Stimulated activated naive CD8-positive, alpha-beta T cell treated with anti-CD3 and anti-CD28 coated beads, Interleukin-15, Interleukin-2, amounts not matched to agents 100 ng/mL and 50 ng/mL, for 24 hours (primary cell): ENCODE data around the gene ALCAM.

ENCODE experiments used
- H3K27ac Mint-ChIP-seq: one replicate; pipeline ENCODE4 v1.8.0; 2021; ENCODE audit warnings: mild to moderate bottlenecking, mixed read lengths
- H3K27me3 Mint-ChIP-seq: one replicate; pipeline ENCODE4 v1.8.0; 2021; ENCODE audit warnings: mixed read lengths
- H3K36me3 Mint-ChIP-seq: one replicate; pipeline ENCODE4 v1.8.0; 2021; ENCODE audit warnings: low read depth, mixed read lengths
- H3K4me1 Mint-ChIP-seq: one replicate; pipeline ENCODE4 v1.8.0; 2021; ENCODE audit warnings: low read depth, mixed read lengths
- H3K4me3 Mint-ChIP-seq: one replicate; pipeline ENCODE4 v1.8.0; 2021; ENCODE audit warnings: mild to moderate bottlenecking, mixed read lengths
- H3K9me3 Mint-ChIP-seq: one replicate; pipeline ENCODE4 v1.8.0; 2021; ENCODE audit warnings: mixed read lengths

The ALCAM gene

DNA sequence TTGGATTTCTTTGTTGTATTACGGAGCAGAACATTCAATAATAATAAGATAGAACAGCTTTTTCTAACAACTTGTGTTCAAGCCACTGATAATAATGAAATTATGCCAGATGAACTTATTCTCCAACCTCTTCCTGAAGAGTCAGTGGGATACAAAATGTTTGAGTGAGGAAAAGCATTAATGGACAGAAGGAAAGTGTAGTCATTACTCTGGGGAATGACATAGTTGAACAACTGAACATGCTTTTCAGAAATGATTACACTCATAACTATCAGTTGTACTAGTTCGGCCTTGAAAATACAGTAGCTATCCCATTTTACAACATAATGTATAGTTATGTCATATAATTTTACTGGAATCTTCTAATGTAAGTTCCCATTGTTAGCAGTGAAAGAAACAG lies 55.9 kb downstream of the ALCAM start:
- no peak overlapping the region for H3K27ac Mint-ChIP-seq
- H3K27me3 Mint-ChIP-seq: peaks cover 6% of the 10 kb centered on the region
- H3K4me3 Mint-ChIP-seq: no peak overlapping the region
- H3K36me3 Mint-ChIP-seq: no peaks in the 10 kb centered on the region
- peaks cover 3% of the 10 kb centered on the region for H3K4me1 Mint-ChIP-seq
- H3K9me3 Mint-ChIP-seq: no peaks in the 10 kb centered on the region

DNA sequence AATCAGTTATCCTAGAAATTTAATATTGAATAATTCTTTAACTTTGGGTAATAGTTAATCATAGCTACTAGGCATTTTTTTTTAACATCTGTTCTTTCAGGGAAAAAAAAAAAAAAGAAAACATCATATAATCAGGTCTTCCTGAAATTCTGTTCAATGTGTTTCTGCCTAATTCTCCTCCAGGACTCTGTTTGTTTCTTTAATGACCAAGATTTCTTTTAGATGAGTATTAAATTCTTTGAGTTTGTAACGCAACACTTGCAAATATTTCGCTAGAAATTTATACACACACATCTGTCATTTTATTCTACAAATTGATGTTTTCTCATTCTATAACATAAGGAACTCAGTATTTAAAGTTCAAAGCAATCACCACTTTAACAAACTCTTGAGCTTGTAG lies 56.7 kb downstream of the ALCAM start:
- peaks cover 6% of the 10 kb centered on the region for H3K27me3 Mint-ChIP-seq
- no peak overlapping the region for H3K4me3 Mint-ChIP-seq
- H3K4me1 Mint-ChIP-seq: peaks cover 3% of the 10 kb centered on the region
- no peaks in the 10 kb centered on the region for H3K36me3 Mint-ChIP-seq
- no peaks in the 10 kb centered on the region for H3K9me3 Mint-ChIP-seq
- no peak overlapping the region for H3K27ac Mint-ChIP-seq

GRCh38 chr3:105424412-105425152 lies 57.9 kb downstream of the ALCAM start:
- no peak overlapping the region for H3K4me3 Mint-ChIP-seq
- peaks cover 2% of the 10 kb centered on the region for H3K27me3 Mint-ChIP-seq
- no peaks in the 10 kb centered on the region for H3K36me3 Mint-ChIP-seq
- H3K9me3 Mint-ChIP-seq: no peaks in the 10 kb centered on the region
- H3K4me1 Mint-ChIP-seq: no peaks in the 10 kb centered on the region
- H3K27ac Mint-ChIP-seq: no peak overlapping the region

GRCh38 chr3:105425153-105425502 lies 58.4 kb downstream of the ALCAM start:
- H3K27ac Mint-ChIP-seq: no peak overlapping the region
- H3K4me1 Mint-ChIP-seq: no peaks in the 10 kb centered on the region
- no peak overlapping the region for H3K4me3 Mint-ChIP-seq
- H3K27me3 Mint-ChIP-seq: peaks cover 2% of the 10 kb centered on the region
- no peaks in the 10 kb centered on the region for H3K9me3 Mint-ChIP-seq
- H3K36me3 Mint-ChIP-seq: no peaks in the 10 kb centered on the region

DNA sequence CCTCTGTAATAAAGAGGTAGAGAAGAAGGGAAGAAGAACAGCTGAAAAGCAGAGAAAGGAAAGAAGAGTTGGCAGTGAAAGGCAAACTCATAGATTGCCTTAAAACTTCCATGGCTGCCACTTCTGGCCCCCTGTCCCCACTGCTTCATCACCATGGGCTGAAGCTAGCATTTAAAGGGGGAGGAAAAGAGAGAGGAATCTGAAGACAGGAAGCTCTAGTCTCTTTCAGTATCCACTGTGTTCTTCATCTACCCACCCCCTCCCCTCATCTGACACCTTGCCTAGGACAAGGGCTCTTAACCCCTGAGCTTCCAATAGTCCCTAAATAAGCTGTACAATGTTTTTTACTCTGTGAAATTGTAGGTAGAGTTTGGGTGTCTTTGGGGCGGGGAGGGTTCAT lies 60.6 kb downstream of the ALCAM start:
- Mint-ChIP-seq H3K27me3 (peaks cover 2% of the 10 kb centered on the region), H3K4me1 (no peaks in the 10 kb centered on the region), H3K4me3 (no peak overlapping the region), H3K36me3 (no peaks in the 10 kb centered on the region), H3K27ac (no peak overlapping the region), H3K9me3 (no peaks in the 10 kb centered on the region)

GRCh38 chr3:105429034-105429762 lies 62.5 kb downstream of the ALCAM start:
- Mint-ChIP-seq H3K9me3 (no peaks in the 10 kb centered on the region), H3K4me1 (no peaks in the 10 kb centered on the region), H3K36me3 (no peaks in the 10 kb centered on the region), H3K27me3 (peaks cover 2% of the 10 kb centered on the region), H3K4me3 (no peak overlapping the region), H3K27ac (no peak overlapping the region)

DNA sequence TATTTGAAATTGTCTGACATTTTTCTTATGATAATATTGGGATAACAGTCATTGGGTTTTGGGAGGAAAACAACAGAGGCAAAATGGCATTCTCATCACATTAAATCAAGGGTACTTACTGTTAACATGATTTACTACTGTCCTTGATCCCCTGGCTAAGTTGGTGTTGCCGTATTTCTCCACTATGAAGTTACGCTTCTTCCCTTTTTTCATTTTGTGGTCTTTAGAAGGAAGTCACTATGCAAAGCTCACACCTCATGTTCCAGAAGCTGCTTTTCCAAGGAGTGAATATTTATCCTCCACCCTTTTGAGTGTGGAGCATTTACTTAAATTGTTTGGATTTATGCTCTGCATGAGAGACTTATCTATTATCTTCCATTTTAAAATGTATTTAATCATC lies 63.7 kb downstream of the ALCAM start:
- H3K36me3 Mint-ChIP-seq: no peaks in the 10 kb centered on the region
- H3K4me3 Mint-ChIP-seq: no peak overlapping the region
- no peaks in the 10 kb centered on the region for H3K9me3 Mint-ChIP-seq
- no peaks in the 10 kb centered on the region for H3K4me1 Mint-ChIP-seq
- peaks cover 2% of the 10 kb centered on the region for H3K27me3 Mint-ChIP-seq
- H3K27ac Mint-ChIP-seq: no peak overlapping the region

GRCh38 chr3:105431200-105431599 lies 64.5 kb downstream of the ALCAM start:
- Mint-ChIP-seq H3K27me3 (peaks cover 2% of the 10 kb centered on the region), H3K4me1 (no peaks in the 10 kb centered on the region), H3K9me3 (no peaks in the 10 kb centered on the region), H3K36me3 (no peaks in the 10 kb centered on the region), H3K27ac (no peak overlapping the region), H3K4me3 (no peak overlapping the region)

DNA sequence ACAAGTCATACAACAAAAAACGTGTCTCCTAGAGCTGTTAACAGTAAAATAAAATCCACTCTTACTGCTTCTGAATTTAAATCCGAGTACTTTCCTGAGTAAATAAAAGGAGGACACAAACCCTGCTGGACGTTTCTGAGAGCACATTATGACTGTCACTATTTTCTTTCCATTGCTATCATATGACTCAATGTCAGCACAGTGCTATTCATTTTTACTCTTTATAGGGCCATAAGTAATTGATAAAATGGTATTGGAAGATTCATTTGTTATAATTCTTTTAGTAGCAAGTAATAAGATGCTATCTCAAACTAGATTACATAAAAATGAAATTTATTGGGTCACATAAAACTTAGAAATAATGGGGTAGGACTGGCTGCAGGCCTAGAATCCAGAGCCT lies 68.6 kb downstream of the ALCAM start:
- H3K4me3 Mint-ChIP-seq: no peak overlapping the region
- H3K27me3 Mint-ChIP-seq: no peaks in the 10 kb centered on the region
- H3K27ac Mint-ChIP-seq: no peak overlapping the region
- no peaks in the 10 kb centered on the region for H3K4me1 Mint-ChIP-seq
- H3K9me3 Mint-ChIP-seq: no peaks in the 10 kb centered on the region
- no peaks in the 10 kb centered on the region for H3K36me3 Mint-ChIP-seq

DNA sequence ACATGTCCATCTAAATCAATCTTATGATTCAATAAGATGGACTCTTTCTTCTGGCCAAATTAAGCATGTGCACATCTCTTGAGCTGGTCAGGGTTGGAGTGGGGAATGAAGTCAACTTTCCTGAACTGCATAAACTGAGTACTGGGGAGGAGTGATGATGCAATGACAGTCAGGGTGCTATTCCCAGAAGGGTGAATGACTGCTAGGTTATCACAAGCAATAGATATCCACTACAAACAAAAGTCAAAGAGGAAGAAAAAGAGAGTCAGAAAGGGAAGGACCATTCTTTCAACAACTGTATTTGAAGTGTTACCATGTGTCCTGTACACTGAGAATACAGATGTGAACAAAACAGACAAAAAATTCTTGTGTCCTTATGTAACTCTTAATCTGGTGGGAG lies 70.0 kb downstream of the ALCAM start:
- H3K9me3 Mint-ChIP-seq: no peaks in the 10 kb centered on the region
- H3K4me1 Mint-ChIP-seq: no peaks in the 10 kb centered on the region
- no peak overlapping the region for H3K4me3 Mint-ChIP-seq
- H3K27me3 Mint-ChIP-seq: no peaks in the 10 kb centered on the region
- H3K36me3 Mint-ChIP-seq: no peaks in the 10 kb centered on the region
- no peak overlapping the region for H3K27ac Mint-ChIP-seq

GRCh38 chr3:105440113-105440512 lies 73.4 kb downstream of the ALCAM start:
- no peak overlapping the region for H3K27ac Mint-ChIP-seq

DNA sequence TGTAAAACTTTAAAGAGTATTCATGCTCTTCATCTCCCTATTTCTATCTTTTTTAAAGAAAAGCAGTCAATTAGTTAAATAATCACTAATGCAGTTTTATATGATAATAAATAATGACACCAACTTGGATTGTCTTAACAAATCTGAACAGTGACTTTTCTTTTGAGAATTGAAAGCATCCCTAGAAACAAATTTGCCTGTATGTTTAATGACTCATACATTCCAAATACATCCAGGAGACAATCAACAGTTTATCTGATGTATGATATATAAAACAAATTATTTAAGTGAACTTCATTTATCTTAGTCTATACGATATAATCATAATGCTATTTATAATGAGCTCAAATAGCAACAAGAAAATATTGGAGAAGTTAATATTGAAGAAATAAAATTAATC lies 78.0 kb downstream of the ALCAM start:
- no peaks in the 10 kb centered on the region for H3K27me3 Mint-ChIP-seq
- no peaks in the 10 kb centered on the region for H3K4me1 Mint-ChIP-seq
- H3K36me3 Mint-ChIP-seq: no peaks in the 10 kb centered on the region
- H3K9me3 Mint-ChIP-seq: no peaks in the 10 kb centered on the region
- no peak overlapping the region for H3K4me3 Mint-ChIP-seq
- H3K27ac Mint-ChIP-seq: no peak overlapping the region

More at GRCh38 chr3:105440113-105440512, 73.4 kb downstream of the ALCAM start:
- H3K36me3 Mint-ChIP-seq: no peaks in the 10 kb centered on the region
- no peaks in the 10 kb centered on the region for H3K9me3 Mint-ChIP-seq
- H3K4me1 Mint-ChIP-seq: no peaks in the 10 kb centered on the region
- H3K4me3 Mint-ChIP-seq: no peak overlapping the region
- H3K27me3 Mint-ChIP-seq: no peaks in the 10 kb centered on the region

DNA sequence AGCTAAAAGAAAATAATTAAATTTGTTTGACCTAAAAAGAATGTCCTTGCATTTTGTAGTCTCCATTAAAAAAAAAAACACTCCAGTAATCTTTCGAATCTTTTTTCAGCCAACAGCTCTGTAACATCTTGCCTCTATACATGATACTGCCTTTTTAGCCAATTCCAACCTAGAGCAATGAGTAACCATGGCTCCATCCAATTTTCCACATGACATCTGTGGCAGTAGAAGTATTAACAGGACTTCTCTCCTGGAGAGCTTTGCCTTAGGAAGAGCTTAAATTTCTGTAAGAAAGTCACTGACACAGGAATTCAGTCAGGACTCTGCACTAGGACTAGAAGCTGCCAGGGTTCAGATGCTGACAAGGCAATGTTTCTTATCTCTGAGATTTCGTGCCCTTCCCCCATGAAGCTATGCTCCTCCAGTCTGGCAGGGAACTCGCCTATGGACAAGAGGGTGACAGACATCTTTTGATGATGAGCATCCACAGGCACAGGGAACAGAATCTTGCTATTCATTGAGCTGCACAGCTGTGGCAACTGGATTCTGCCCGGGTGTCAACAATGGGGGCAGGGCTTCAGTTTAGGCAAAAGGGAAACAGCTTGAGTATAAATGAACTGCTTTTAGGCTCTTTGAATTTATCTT lies 81.8 kb downstream of the ALCAM start:
- no peaks in the 10 kb centered on the region for H3K36me3 Mint-ChIP-seq
- no peaks in the 10 kb centered on the region for H3K9me3 Mint-ChIP-seq
- no peaks in the 10 kb centered on the region for H3K27me3 Mint-ChIP-seq
- H3K27ac Mint-ChIP-seq: no peak overlapping the region
- H3K4me1 Mint-ChIP-seq: no peaks in the 10 kb centered on the region
- no peak overlapping the region for H3K4me3 Mint-ChIP-seq

DNA sequence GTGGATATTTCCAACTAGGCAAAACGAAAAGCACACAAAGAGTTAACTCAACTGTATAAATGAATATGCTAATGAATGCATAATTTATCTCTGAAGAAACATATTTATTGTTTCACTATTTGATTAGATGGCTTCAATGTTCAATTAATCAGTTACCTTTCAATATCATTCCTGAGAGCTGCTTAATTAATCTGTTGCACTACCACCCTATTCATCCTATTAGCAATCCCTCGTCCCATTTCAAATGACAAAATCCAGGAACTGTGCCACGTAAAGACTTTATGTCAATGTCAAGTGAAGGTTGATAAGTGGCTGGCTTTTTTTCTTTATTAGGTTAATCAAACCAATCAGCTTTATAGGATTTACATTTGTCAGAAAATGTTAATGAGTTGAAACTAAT lies 82.7 kb downstream of the ALCAM start:
- H3K4me1 Mint-ChIP-seq: no peaks in the 10 kb centered on the region
- no peaks in the 10 kb centered on the region for H3K9me3 Mint-ChIP-seq
- H3K4me3 Mint-ChIP-seq: no peak overlapping the region
- no peak overlapping the region for H3K27ac Mint-ChIP-seq
- no peaks in the 10 kb centered on the region for H3K27me3 Mint-ChIP-seq
- no peaks in the 10 kb centered on the region for H3K36me3 Mint-ChIP-seq

GRCh38 chr3:105456017-105456416 lies 89.3 kb downstream of the ALCAM start:
- no peaks in the 10 kb centered on the region for H3K27me3 Mint-ChIP-seq
- H3K27ac Mint-ChIP-seq: no peak overlapping the region
- no peak overlapping the region for H3K4me3 Mint-ChIP-seq
- H3K36me3 Mint-ChIP-seq: no peaks in the 10 kb centered on the region
- no peaks in the 10 kb centered on the region for H3K4me1 Mint-ChIP-seq
- no peaks in the 10 kb centered on the region for H3K9me3 Mint-ChIP-seq
